GM12878 (cell line): Measurements from ENCODE around the gene COX17. TPM values are rescaled to one million over a fixed set of nuclear protein-coding genes. Genes with fewer than 3 reads are reported as not detected.

Experiments used
- ATAC-seq: fragments of 200-7000 bp; cut with Tn5 transposase; 3 replicates; pipeline ENCODE4 v1.9.1; 2020; ENCODE audit warnings: mild to moderate bottlenecking, moderate library complexity
- BruUV-seq: library from RNA; stranded (reverse); fragments of 400-500 nt; replicated peaks from 2 replicates; lab custom pipeline; 2021; lab: Mats Ljungman, UMichigan
- CTCF ChIA-PET: fragments of 300-600 bp; sonication (Branson Sonifier 250); formaldehyde crosslinking; extraction: SDS; loops from one replicate; lab custom pipeline; 2021; ENCODE audit warnings: inconsistent platforms; lab: Yijun Ruan, JAX
- POLR2A ChIA-PET: fragments of 350-600 bp; formaldehyde crosslinking; extraction: SDS; loops from one replicate; lab custom pipeline; 2021; ENCODE audit warnings: inconsistent platforms; lab: Charles Lee
- RAD21 ChIA-PET: fragments of 300-600 bp; sonication (Branson Sonifier 250); formaldehyde crosslinking; loops from one replicate; lab custom pipeline; 2023; ENCODE audit warnings: antibody characterized with exemption; ENCODE audit not compliant: unreplicated experiment; lab: Charles Lee
- SMC1A ChIA-PET: fragments of 300-600 bp; sonication (Branson Sonifier 250); formaldehyde crosslinking; loops from one replicate; lab custom pipeline; 2023; ENCODE audit not compliant: unreplicated experiment, uncharacterized antibody; lab: Charles Lee
- DNase-seq: peaks from one replicate; pipeline ENCODE4 v3.0.0-alpha.2; 2011; ENCODE audit warnings: low read depth, low spot score
- FAIRE-seq: peaks from 3 replicates; lab custom pipeline; 2011; peaks lifted over from hg19 to GRCh38; lab: Jason Lieb, UNC
- H2AFZ ChIP-seq: 2 replicates; pipeline ENCODE4 v1.6.0; 2011; ENCODE audit warnings: low read depth, low read length, control low read depth; ENCODE audit not compliant: control insufficient read depth
- H3K27ac ChIP-seq: 2 replicates; pipeline ENCODE4 v1.5.1; 2011; ENCODE audit warnings: control low read depth; ENCODE audit not compliant: control insufficient read depth, insufficient read depth
- H3K27me3 ChIP-seq, 2 experiments: replicated peaks in 1 of 2; 2 replicates each; pipeline versions ENCODE4 v1.6.0 to v1.6.1; 2011; ENCODE audit warnings: low read length in 1 of 2; ENCODE audit not compliant: control insufficient read depth in 2 of 2, insufficient read depth in 2 of 2
- H3K36me3 ChIP-seq, 2 experiments: 2 replicates each; pipeline ENCODE4 v1.5.1; 2011; ENCODE audit warnings: low read length in 1 of 2; ENCODE audit not compliant: control insufficient read depth in 2 of 2, insufficient read depth in 2 of 2
- H3K4me1 ChIP-seq: 2 replicates; pipeline ENCODE4 v1.6.1; 2011; ENCODE audit warnings: mild to moderate bottlenecking, low read length, moderate library complexity, mixed read lengths; ENCODE audit not compliant: control insufficient read depth, insufficient read depth
- H3K4me2 ChIP-seq: 2 replicates; pipeline ENCODE4 v1.6.0; 2011; ENCODE audit warnings: control low read depth; ENCODE audit not compliant: control insufficient read depth, insufficient read depth
- H3K4me3 ChIP-seq: fragments of 200-600 bp; sonication (generic); 2 replicates; pipeline ENCODE4 v1.5.1; 2016
- H3K79me2 ChIP-seq: 2 replicates; pipeline ENCODE4 v1.6.0; 2011; ENCODE audit warnings: low read length; ENCODE audit not compliant: control insufficient read depth, insufficient read depth
- H3K9ac ChIP-seq: 2 replicates; pipeline ENCODE4 v1.8.0; 2011; ENCODE audit warnings: low read length, control low read depth, mixed read lengths; ENCODE audit not compliant: control insufficient read depth, insufficient read depth
- H3K9me3 ChIP-seq: replicated peaks from 3 replicates; pipeline ENCODE4 v1.5.1; 2011; ENCODE audit warnings: mild to moderate bottlenecking, low read length; ENCODE audit not compliant: control insufficient read depth, insufficient read depth
- H4K20me1 ChIP-seq: 2 replicates; pipeline ENCODE4 v1.6.0; 2011; ENCODE audit not compliant: control insufficient read depth, insufficient read depth
- EGR1 ChIP-seq, 2 experiments: IDR thresholded peaks; 1 replicate in 1 of 2; 2 replicates in 1 of 2; pipeline ENCODE4 v1.6.1; 2011 to 2012; ENCODE audit warnings: low read depth in 2 of 2, low read length in 2 of 2, borderline replicate concordance in 1 of 2, mild to moderate bottlenecking in 1 of 2, moderate library complexity in 1 of 2
- HDAC2 ChIP-seq: fragments of 200-600 bp; sonication (generic); IDR thresholded peaks from 2 replicates; pipeline ENCODE4 v1.6.1; 2017
- KLF5 ChIP-seq: fragments of 450-650 bp; IDR thresholded peaks from 2 replicates; pipeline ENCODE4 v1.6.1; 2014; ENCODE audit warnings: mild to moderate bottlenecking; ENCODE audit not compliant: partially characterized antibody
- MTA3 ChIP-seq: IDR thresholded peaks from 2 replicates; pipeline ENCODE4 v1.6.1; 2012; ENCODE audit warnings: low read length, inconsistent platforms, borderline replicate concordance
- MYC ChIP-seq: IDR thresholded peaks from 2 replicates; pipeline ENCODE4 v1.6.1; 2011; ENCODE audit warnings: mild to moderate bottlenecking, low read length, moderate library complexity, inconsistent platforms; ENCODE audit not compliant: insufficient read depth, insufficient replicate concordance, insufficient read length, severe bottlenecking
- NFYB ChIP-seq: IDR thresholded peaks from 2 replicates; pipeline ENCODE4 v1.6.1; 2011; ENCODE audit warnings: low read depth, mild to moderate bottlenecking, low read length, improper control_type of control experiment, moderate library complexity; ENCODE audit not compliant: insufficient read depth
- SMAD1 ChIP-seq: fragments of 450-650 bp; IDR thresholded peaks from 2 replicates; pipeline ENCODE4 v1.6.1; 2018; ENCODE audit warnings: mild to moderate bottlenecking, low read depth; ENCODE audit not compliant: partially characterized antibody
- ZBED1 ChIP-seq: IDR thresholded peaks from 2 replicates; pipeline ENCODE4 v1.6.1; 2016; ENCODE audit warnings: borderline replicate concordance
- WGBS: methylation state at CpG from one replicate; pipeline ENCODE4 v1.1.6; 2016; ENCODE audit warnings: low lambda C conversion rate; ENCODE audit not compliant: insufficient replicate concordance, insufficient coverage; ENCODE audit errors: missing lambda C conversion rate; 5-methylcytosine and 5-hydroxymethylcytosine counted together
- in situ Hi-C: fragments of 300-500 bp; cut with MboI; formaldehyde crosslinking; loops from 9 replicates; pipeline ENCODE4 v1.14.3; 2018; ENCODE audit warnings: mixed read lengths
- intact Hi-C: fragments of 100-400 bp; cut with micrococcal nuclease; formaldehyde crosslinking; loops from one replicate; pipeline ENCODE4 v1.14.2; 2022; ENCODE audit not compliant: unreplicated experiment
- polyA plus RNA-seq, 11 experiments: library from polyadenylated mRNA; depleted of rRNA in 4 of 11; unstranded in 6 of 11; stranded (reverse) in 5 of 11; fragments of >200 nt; fragmentation: Nextera tagmentation in 4 of 11; fragmentation: Illumina TruSeq in 1 of 11; extraction: Ambion mirVana in 4 of 11; extraction: Trizol in 1 of 11; gene quantifications; 1 replicate in 1 of 11; 2 replicates in 10 of 11; pipeline versions ENCODE4 v1.2.1 to v1.2.3, GENCODE V29; 2011 to 2016; ENCODE audit warnings: inconsistent platforms in 2 of 11, missing spikeins in 2 of 11, low read depth in 1 of 11
- total RNA-seq, 4 experiments: library from RNA; depleted of rRNA in 3 of 4; stranded (reverse); fragments of >200 nt in 3 of 4; fragmentation: Illumina TruSeq in 1 of 4; extraction: Trizol in 1 of 4; gene quantifications; 2 replicates each; pipeline versions ENCODE4 v1.2.1 to v1.2.3, GENCODE V29; 2013 to 2021
- TF ChIP-seq, protein P1 (sequence below): fragments of 450-650 bp; IDR thresholded peaks from 2 replicates; pipeline ENCODE4 v1.6.1; 2018; ENCODE audit warnings: borderline replicate concordance, mild to moderate bottlenecking; ENCODE audit not compliant: partially characterized antibody
- TF ChIP-seq, protein P2 (sequence below): IDR thresholded peaks from 2 replicates; pipeline ENCODE4 v1.6.1; 2011; ENCODE audit warnings: borderline replicate concordance, low read depth, mild to moderate bottlenecking, moderate library complexity, mixed read lengths, low read length; ENCODE audit not compliant: insufficient read depth; ENCODE audit errors: extremely low read length
- TF ChIP-seq, protein P3 (sequence below): fragments of 450-650 bp; IDR thresholded peaks from 2 replicates; pipeline ENCODE4 v1.6.1; 2016; ENCODE audit warnings: mild to moderate bottlenecking
- TF ChIP-seq, protein P4 (sequence below): IDR thresholded peaks from 2 replicates; pipeline ENCODE4 v1.6.1; 2012; ENCODE audit warnings: low read depth, low read length, improper control_type of control experiment
- TF ChIP-seq, protein P5 (sequence below): fragments of 450-650 bp; IDR thresholded peaks from 2 replicates; pipeline ENCODE4 v1.6.1; 2017; ENCODE audit warnings: antibody characterized with exemption, mild to moderate bottlenecking, moderate library complexity

COX17 gene
- total and polyA plus RNA-seq, 10 of the 15 experiments (the other 5 are each of a cell fraction or from before 2014, with no cell fraction given) = 111 to 717 (median 243) TPM

DNA sequence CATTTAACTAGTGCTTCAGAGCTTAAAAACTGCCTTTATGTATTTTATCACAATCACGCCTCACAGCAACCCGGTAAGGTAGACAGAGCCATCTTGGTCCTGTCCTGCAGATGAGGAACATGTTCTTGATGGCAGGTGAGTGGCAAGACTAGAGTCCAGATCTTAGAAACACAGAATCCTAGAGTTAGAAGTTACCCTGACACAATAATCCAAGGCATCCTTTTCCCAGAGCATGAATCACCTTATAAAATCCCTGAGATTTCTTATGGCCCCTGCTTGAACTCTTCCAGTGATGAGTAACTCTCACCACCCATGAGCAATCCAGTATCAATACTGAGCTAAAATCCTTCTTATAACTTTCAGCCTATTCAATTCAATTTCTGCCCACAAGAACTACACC lies 33.7 kb downstream of the COX17 start:
- no peaks in the 10 kb centered on the region for H3K79me2 ChIP-seq
- peaks cover 15% of the 10 kb centered on the region for H3K4me1 ChIP-seq
- no peaks in the 10 kb centered on the region for H3K27me3 ChIP-seq
- POLR2A ChIA-PET = interaction anchor here (1.2 to 1.5 kb wide), 2 partner anchors 18 to 32 kb away, joined by 3 to 4 read pairs; no protein-coding TSS in a partner anchor
- SMC1A ChIA-PET = interaction anchor here (0.8 to 3.1 kb wide), 7 partner anchors 11 to 62 kb away, joined by 3 to 12 read pairs (median 6); partner anchors contain the start of gene COX17
- H3K4me2 ChIP-seq = no peak overlapping the region
- RAD21 ChIA-PET = interaction anchor here (1.1 to 1.6 kb wide), 2 partner anchors 17 to 36 kb away, joined by 3 to 4 read pairs; no protein-coding TSS in a partner anchor
- H3K9me3 ChIP-seq = no peaks in the 10 kb centered on the region; the same call in 2 of the 3 replicates
- no peak for FAIRE-seq
- WGBS = 100% methylated on average over 2 of the region's 2 CpGs
- intact Hi-C loops = no loop called here
- no peak overlapping the region for H3K9ac ChIP-seq
- in situ Hi-C loops = no loop called here
- BruUV-seq = no TSS peak
- no peak for DNase-seq
- H3K27ac ChIP-seq = no peak overlapping the region
- no peak overlapping the region for H3K4me3 ChIP-seq
- H4K20me1 ChIP-seq = no peaks in the 10 kb centered on the region
- no peak overlapping the region for H2AFZ ChIP-seq
- ATAC-seq = no peak
- CTCF ChIA-PET = interaction anchor here (0.8 to 2.6 kb wide), 5 partner anchors 15 to 43 kb away, joined by 3 to 7 read pairs (median 4); no protein-coding TSS in a partner anchor
- H3K36me3 ChIP-seq = peaks cover 2% of the 10 kb centered on the region in 2 experiments; a peak in 2 of 4 replicates
- TF ChIP-seq HDAC2 (no peak), KLF5 (no peak), ZBED1 (no peak), EGR1 (IDR thresholded peaks at IDR 0.05; ENCODE audit: borderline replicate concordance in 1 of 2, low read depth in 2 of 2, low read length in 2 of 2) (no peak), SMAD1 (no peak), NFYB (no peak), MTA3 (no peak), MYC (no peak)
- TF ChIP-seq, protein P1, sequence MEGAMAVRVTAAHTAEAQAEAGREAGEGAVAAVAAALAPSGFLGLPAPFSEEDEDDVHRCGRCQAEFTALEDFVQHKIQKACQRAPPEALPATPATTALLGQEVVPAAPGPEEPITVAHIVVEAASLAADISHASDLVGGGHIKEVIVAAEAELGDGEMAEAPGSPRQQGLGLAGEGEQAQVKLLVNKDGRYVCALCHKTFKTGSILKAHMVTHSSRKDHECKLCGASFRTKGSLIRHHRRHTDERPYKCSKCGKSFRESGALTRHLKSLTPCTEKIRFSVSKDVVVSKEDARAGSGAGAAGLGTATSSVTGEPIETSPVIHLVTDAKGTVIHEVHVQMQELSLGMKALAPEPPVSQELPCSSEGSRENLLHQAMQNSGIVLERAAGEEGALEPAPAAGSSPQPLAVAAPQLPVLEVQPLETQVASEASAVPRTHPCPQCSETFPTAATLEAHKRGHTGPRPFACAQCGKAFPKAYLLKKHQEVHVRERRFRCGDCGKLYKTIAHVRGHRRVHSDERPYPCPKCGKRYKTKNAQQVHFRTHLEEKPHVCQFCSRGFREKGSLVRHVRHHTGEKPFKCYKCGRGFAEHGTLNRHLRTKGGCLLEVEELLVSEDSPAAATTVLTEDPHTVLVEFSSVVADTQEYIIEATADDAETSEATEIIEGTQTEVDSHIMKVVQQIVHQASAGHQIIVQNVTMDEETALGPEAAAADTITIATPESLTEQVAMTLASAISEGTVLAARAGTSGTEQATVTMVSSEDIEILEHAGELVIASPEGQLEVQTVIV = no peak
- TF ChIP-seq, protein P2, sequence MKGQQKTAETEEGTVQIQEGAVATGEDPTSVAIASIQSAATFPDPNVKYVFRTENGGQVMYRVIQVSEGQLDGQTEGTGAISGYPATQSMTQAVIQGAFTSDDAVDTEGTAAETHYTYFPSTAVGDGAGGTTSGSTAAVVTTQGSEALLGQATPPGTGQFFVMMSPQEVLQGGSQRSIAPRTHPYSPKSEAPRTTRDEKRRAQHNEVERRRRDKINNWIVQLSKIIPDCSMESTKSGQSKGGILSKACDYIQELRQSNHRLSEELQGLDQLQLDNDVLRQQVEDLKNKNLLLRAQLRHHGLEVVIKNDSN = no peak
- TF ChIP-seq, protein P3, sequence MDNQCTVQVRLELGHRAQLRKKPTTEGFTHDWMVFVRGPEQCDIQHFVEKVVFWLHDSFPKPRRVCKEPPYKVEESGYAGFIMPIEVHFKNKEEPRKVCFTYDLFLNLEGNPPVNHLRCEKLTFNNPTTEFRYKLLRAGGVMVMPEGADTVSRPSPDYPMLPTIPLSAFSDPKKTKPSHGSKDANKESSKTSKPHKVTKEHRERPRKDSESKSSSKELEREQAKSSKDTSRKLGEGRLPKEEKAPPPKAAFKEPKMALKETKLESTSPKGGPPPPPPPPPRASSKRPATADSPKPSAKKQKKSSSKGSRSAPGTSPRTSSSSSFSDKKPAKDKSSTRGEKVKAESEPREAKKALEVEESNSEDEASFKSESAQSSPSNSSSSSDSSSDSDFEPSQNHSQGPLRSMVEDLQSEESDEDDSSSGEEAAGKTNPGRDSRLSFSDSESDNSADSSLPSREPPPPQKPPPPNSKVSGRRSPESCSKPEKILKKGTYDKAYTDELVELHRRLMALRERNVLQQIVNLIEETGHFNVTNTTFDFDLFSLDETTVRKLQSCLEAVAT = no peak
- TF ChIP-seq, protein P4, sequence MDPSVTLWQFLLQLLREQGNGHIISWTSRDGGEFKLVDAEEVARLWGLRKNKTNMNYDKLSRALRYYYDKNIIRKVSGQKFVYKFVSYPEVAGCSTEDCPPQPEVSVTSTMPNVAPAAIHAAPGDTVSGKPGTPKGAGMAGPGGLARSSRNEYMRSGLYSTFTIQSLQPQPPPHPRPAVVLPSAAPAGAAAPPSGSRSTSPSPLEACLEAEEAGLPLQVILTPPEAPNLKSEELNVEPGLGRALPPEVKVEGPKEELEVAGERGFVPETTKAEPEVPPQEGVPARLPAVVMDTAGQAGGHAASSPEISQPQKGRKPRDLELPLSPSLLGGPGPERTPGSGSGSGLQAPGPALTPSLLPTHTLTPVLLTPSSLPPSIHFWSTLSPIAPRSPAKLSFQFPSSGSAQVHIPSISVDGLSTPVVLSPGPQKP = no peak
- TF ChIP-seq, protein P5, sequence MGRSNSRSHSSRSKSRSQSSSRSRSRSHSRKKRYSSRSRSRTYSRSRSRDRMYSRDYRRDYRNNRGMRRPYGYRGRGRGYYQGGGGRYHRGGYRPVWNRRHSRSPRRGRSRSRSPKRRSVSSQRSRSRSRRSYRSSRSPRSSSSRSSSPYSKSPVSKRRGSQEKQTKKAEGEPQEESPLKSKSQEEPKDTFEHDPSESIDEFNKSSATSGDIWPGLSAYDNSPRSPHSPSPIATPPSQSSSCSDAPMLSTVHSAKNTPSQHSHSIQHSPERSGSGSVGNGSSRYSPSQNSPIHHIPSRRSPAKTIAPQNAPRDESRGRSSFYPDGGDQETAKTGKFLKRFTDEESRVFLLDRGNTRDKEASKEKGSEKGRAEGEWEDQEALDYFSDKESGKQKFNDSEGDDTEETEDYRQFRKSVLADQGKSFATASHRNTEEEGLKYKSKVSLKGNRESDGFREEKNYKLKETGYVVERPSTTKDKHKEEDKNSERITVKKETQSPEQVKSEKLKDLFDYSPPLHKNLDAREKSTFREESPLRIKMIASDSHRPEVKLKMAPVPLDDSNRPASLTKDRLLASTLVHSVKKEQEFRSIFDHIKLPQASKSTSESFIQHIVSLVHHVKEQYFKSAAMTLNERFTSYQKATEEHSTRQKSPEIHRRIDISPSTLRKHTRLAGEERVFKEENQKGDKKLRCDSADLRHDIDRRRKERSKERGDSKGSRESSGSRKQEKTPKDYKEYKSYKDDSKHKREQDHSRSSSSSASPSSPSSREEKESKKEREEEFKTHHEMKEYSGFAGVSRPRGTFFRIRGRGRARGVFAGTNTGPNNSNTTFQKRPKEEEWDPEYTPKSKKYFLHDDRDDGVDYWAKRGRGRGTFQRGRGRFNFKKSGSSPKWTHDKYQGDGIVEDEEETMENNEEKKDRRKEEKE = no peak
